Measurements from ENCODE around the gene CTXND1.
"Not testable (repeated sequence)": the region's sequence is repeated elsewhere in the genome, so short reads cannot be mapped to it uniquely, and the experiment has no call there.

CTXND1 gene

DNA sequence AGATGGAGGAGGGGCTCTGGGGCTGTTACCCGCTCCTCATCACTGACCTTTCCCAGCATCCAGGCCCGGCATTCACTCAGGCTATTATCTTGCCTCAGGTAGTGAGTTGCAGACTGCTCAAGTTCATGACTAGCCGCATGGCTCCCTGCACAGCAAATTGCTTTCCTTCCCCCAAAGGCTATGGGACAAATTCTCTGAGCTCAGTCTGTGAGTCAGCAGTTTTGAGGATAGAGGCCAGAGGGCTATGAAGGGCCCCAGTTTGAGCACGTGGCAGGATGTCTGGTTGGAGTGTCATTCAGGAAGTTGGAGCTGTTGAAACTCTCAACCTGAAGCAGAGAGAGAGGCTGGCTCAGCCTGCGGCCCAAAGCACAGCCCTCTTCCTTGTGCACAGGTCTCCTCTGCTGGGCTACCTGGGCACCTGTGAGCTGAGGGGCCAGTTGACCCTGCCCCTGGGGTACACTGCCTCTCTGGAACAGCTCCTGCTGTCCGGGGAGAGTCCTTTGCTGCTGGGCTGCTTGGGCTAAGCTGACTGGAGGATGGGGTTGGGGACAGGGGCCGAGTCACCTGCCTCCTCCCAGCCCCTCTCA is 91.3 kb downstream of the CTXND1 start:
- no peak for DNase-seq (ENCODE audit: low read depth in 2 of 2)

DNA sequence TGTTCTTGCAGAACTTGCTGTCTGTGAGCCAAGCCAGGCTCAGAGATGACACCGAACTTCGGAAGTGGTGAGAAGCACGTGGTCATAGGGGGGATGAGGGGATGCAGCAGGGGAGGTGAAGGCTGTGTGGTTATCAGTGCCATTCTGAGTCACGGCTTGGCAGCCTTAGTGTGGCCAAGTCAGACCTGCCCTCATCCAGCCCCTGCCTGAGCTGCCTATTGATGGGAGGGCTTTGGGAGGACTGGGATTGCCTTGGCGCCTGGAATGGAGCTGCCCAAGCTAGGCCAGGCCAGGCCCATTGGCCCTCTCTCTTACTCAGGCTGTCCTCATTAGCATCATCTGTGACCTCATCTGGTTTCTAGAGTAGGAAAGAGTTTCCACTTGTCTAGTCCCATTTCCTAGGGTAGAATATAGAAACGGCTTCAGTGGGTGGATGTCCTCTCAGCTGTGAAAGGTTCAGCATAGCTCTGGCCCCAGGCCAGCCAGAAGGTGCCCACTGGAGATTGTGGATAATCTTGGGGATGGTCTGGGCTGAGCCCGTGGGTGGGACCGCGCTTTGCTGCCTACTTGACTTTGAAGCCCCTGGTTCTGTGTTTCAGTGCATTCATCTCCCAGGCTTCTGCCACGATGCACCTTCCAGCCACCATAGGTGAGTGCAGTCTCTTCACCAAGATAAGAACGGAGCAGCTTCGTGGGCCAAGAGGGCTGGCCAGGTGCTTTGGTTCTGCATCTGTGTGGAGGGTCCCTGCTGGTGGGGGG is 92.0 kb downstream of the CTXND1 start:
- no peak for DNase-seq (ENCODE audit: low read depth in 2 of 2)

DNA sequence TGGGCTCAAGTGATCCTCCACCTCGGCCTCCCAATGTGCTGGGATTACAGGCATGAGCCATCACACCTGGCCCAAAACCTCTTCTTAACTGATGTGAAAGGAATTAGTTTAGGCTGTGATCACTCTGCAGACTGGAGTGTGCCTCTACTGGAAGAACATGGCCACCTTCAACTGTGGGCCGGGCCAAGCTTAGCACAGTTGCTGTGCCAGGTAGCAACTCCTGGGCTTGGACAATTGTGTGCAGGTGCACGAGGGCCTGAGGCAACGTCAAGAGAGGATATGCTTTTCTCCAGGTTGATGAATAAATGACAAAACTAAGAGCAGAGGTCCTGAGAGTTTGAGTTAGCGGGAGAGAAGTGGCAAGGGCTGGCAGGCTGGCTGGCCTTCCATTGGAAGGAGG is 92.7 kb downstream of the CTXND1 start:
- DNase-seq (ENCODE audit: low read depth in 2 of 2): no peak

DNA sequence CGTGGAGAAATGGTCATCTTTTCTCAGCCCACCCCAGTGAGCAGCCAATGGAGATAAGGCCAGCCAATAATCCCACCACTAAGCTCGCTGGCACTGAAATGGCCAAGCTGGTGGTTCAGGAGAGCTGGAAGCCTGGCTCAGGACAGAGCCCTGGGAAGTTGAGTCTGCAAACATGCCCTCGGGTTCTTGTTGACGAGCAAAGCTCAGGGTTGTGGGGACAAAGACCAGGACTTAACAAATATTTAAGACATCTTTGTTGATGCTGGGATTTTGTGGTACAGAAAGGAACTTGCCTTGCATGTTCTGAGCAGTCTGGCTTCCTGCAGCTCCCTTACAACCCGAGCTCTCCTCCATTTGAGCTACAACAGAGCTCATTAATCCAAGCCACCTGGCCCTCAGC is 94.8 kb downstream of the CTXND1 start:
- DNase-seq (ENCODE audit: low read depth in 2 of 2): no peak

DNA sequence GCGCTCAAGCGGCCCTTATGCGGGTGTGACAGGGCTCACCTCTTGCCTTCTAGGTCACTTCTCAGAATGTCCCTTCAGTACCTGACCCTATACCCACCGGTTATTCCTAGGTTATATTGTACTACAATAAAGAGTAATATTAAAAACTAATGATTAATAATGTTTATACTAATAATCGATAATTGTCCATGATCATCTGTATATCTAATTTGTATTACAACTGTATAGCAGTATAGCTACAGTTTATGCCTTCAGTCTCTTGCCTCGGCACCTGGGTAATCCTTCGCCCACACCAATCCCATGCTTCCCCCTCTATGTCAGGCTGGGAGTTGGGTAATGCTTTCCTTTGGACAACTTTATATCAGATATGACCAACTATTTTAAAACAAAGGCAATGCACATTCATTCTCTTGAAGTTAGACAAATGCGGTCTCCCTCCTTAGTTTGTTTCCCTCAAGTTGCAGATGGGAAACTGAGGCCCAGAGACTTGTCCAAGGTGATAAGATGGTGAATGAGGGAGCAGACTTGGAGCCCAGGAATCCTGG is 95.8 kb downstream of the CTXND1 start:
- DNase-seq (ENCODE audit: low read depth in 2 of 2): no peak

DNA sequence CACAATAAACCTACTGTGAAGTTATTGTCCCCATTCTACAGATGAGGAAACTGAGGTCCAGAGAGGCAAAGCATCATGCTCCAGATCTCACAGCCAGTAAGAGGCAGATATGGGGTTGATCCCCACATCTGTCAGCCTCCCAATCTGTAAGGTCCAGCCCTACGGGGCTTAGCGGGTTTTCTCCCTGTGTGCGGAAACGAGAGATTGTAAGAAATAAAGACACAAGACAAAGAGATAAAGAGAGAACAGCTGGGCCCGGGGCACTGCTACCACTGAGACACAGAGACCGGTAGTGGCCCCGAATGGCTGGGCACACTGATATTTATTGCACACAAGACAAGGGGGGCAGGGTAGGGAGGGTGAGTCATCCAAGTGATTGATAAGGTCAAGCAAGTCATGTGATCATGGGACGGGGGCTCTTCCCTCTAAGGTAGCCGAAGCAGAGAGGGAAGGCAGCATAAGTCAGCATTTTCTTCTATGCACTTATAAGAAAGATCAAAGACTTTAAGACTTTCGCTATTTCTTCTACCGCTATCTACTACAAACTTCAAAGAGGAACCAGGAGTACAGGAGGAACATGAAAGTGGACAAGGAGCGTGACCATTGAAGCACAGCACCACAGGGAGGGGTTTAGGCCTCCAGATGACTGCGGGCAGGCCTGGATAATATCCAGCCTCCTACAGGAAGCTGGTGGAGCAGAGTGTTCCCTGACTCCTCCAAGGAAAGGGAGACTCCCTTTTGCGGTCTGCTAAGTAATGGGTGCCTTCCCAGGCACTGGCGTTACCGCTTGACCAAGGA is 96.4 kb downstream of the CTXND1 start:
- not testable (repeated sequence) for DNase-seq (ENCODE audit: low read depth in 2 of 2)

DNA sequence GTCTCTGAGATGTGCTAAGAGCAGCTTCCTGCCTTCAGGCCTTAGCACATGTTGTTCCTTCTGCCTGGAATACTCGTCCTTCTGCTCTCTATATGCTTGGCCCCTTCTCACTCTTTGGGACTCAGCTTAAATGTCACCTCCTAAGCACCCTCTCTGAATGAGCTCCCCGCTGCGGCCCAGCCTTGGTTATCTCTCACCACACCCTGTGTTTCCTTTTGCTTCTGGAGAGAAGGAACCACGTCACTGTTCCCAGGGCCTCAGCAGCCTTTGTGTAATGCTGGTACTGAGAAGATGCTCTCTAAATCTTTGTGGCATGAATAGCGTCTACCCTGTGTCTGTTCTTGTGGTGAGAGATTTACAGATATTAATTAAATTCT is 97.0 kb downstream of the CTXND1 start:
- DNase-seq (ENCODE audit: low read depth in 2 of 2): no peak

DNA sequence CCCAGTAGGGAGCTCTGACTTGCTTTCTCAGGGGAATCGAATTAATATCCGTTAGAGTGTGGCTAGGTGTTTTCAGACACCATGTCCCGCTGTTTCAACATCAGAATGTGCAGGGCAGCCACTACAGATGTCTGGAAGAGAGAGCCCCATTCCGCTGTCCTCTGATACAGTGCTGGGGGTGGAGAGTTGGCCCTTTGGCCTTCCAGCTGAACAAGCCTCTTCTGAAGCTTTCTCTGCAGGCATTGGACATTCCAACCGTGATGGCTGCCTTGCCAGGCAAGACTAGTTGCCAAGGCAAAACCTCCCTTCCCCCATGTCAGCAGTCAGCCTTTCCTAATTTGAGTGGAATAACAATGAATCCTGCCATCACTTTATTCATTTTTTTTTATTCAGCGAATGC is 97.7 kb downstream of the CTXND1 start:
- no peak for DNase-seq (ENCODE audit: low read depth in 2 of 2)

DNA sequence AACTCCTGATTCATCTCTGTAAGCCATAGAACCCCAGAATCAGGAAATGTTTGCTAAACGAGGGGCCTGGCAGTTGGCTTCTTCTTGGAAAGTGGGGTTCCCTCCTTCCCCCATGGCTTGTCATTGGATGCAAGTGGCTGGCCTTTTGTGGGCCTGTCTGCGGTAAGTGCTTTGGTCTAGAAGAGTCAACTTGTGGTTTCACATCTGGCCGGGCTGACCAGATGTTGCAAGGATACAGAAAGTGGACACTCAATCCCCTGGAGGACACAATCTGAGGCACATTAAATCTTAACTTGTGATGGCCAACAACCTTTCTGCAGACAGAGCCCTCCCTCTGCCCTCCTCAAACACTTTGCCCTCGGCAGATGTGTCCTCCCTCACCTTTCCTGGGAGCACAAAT is 98.1 kb downstream of the CTXND1 start:
- no peak for DNase-seq (ENCODE audit: low read depth in 2 of 2)

DNA sequence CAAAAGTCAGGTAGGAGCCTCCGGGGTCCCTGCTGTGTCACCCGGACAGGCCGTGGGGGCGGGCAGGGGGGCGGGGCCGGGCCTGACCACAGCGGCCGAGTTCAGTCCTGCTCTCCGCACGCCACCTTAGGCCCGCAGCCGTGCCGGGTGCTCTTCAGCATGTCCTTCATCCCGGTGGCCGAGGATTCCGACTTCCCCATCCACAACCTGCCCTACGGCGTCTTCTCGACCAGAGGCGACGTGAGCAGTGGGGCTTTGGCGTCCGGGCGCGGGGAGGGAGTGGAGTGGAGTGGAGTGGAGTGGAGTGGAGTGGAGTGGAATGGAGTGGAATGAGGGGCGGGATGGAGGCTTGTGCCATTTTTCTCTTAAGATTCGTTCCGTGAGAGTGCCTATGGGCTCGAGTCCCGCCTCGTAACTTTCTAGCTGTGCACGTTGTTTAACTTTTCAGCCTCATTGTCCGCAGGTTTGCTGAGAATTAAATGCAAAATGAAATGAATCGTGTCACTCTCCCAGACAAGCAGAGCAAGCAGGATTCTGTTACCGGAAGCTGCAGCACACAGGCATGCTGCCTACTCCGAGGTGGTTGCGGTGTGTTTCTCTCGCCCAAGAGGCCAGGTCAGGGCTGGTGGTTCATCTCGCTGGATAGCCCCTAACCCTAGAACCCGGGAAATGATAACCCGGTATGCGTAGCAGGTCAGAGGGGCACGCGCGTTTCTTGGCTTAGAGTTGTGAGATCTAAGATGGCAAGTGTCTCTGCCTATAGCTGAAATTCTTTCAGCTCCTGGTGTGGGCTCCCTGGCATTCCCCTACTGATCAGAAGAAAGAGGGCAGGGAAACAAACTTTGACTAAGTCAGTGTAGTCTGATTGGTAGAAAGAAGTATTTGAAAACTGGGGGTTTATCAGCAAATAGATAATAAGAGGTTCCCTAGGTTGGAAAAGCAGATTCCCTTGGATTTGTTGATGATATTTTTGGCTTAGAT is 98.8 kb downstream of the CTXND1 start, which contains the start of gene FAH:
FAH (plus strand) TSS at position 104 of the 981 bp plus-strand sequence; CDS start at position 160, 56 bp downstream.
- no peak for DNase-seq (ENCODE audit: low read depth in 2 of 2)

DNA sequence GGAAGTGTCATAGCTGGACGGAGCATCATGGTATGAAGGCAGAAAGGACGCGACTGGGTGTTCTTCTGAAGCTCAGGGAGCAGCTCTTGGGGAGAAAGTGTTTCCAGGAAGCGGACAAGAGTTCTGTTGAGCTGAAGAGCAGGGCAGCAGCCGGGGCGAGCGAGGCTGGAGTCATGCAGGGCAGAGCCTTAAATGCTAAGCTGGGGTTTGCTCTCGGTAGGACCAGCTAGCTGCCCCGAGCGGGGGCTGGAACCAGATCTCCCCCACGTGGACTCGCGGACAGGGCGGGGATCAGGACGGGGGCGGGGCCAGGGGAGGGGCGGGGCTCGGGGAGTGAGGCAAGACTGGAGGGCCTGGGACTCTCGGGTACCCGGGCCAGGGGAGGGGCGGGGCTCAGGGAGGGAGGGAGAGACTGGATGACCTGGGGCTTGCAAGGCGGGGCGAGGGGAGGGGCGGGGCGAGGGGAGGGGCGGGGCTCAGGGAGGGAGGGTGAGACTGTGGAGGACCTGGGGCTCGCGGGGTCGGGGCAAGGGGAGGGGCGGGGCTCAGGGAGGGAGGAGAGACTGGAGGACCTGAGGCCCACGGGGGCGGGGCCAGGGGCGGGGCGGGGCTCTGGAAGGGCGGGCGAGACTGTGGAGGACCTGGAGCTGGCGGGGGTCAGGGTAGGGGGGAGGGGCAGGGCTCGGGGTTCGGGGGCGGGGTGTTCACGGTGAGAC is 99.7 kb downstream of the CTXND1 start:
- DNase-seq (ENCODE audit: low read depth in 2 of 2): peak; percentile 75 to 83

DNA sequence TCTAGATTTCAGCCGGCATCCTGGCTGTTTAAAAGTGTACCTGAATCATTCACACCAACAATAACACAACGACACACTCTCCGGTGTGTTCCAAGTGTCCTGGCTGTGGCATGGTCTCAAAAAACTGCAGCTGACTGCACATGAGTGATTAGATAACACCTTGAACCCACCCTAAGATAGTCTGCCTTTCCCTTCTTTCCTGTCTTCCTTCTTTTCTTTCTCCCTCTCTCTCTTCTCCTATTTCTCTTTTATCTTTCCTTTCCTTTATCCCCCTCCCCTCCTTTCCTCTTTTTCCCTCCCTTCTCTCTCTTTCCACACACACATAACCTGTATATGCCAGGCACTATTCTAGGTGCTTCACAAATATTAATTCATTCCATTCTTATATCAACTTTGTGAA is 100.4 kb downstream of the CTXND1 start:
- no peak for DNase-seq (ENCODE audit: low read depth in 2 of 2)

DNA sequence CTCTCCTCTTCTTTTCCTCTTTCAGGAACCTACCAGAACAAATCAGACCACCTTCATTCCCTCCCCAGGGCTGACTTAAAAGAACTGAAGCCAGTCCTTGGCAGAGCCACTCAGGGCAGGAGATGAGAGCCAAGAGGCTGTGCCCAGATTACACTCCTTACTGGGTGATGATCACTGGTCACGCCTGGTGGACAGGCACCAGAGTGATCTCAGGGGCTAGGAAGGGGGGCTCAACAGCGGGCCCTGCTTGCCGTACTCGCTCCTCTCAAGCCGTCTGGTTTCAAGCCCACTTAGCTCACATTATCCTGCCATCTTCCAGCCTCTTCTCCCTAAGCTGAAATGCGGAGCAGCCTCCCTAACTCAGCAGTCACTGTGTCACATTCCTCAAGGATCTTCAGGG is 100.9 kb downstream of the CTXND1 start:
- DNase-seq (ENCODE audit: low read depth in 2 of 2): no peak
